GM21367 (cell line): ENCODE data around the gene VPS36.
"Not testable (repeated sequence)": the region's sequence is repeated elsewhere in the genome, so short reads cannot be mapped to it uniquely, and the experiment has no call there.

Experiments used
- ATAC-seq: cut with Tn5 transposase; IDR thresholded peaks from one replicate; pipeline ENCODE4 v1.9.1; 2021; ENCODE audit not compliant: unreplicated experiment

Gene VPS36, protein sequence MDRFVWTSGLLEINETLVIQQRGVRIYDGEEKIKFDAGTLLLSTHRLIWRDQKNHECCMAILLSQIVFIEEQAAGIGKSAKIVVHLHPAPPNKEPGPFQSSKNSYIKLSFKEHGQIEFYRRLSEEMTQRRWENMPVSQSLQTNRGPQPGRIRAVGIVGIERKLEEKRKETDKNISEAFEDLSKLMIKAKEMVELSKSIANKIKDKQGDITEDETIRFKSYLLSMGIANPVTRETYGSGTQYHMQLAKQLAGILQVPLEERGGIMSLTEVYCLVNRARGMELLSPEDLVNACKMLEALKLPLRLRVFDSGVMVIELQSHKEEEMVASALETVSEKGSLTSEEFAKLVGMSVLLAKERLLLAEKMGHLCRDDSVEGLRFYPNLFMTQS

DNA sequence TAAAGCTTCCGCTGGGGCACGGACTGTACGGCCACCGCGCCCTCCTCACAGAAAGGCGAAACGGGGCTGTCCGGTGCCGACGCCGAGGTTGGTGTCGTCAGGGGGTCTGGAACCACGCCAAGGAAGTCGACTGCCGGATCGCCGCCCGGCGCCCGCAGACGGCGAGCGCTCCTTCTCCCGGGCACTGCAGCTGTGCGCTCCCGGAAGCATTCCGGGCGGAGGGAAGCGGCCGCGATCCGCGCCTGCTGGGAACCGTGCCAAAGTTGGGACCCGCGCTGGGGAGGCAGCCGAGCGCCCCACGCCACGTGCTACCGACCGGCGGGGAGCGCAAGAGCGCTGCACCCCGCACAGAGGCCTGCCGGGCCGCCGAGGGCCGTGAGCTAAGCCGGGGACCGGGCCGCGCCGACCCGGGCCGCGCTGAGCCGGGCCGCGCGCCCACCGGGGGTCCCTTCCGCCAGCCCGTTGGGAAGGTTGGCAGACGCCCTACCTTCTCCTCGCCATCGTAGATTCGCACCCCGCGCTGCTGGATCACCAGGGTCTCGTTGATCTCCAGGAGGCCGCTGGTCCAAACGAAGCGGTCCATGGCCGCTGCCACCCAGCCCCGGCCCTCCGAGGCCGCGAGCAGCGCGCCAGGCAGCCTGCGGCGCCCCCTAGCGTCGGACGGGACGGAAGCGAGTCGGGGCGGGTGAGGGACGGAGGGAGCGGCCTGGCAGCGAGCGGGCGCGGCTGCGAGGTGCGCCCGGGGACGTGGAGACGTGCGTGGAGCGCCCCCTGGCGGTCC is at the start of gene VPS36:
VPS36 (minus strand) TSS at position 623 of the 781 bp plus-strand sequence; CDS start at position 583, 40 bp downstream.
- ATAC-seq: peak; percentile 52

DNA sequence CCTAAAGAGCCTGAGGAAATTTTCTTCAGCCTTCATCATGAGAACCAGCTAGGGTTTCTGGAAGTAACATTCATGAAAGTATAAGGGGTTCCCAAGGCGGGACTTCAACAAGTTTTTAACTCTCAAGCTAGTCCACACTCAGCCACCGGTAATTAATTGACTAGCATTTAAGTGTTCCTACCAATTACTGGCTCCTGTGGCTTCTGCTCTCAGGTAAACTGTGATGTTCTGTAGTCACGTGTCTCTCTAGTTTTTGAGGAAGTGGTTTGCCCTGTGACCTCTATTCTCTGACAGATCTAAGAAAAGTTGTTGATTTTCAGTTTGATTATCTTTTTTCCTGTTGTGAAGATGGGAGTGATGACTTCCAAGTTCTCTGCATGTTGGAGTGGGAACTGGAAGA is 47.5 kb upstream of the VPS36 start:
- peak; percentile 65 for ATAC-seq

DNA sequence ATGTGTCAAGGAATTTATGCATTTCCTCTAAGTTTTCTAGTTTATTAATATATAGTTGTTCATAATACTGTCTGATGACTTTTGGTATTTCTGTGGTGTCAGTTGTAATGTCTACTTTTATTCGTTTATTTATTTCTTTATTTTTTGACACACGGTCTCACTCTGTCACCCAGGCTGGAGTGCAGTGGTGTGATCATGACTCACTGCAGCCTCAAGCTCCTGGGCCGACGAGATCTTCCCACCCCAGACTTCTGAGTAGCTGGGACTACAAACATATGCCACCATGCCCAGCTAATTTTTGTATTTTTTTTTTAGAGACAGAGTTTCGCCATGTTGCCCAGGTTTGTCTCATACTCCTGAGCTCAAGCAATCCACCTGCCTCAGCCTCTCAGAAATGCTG is 43.8 kb upstream of the VPS36 start:
- ATAC-seq: not testable (repeated sequence)

DNA sequence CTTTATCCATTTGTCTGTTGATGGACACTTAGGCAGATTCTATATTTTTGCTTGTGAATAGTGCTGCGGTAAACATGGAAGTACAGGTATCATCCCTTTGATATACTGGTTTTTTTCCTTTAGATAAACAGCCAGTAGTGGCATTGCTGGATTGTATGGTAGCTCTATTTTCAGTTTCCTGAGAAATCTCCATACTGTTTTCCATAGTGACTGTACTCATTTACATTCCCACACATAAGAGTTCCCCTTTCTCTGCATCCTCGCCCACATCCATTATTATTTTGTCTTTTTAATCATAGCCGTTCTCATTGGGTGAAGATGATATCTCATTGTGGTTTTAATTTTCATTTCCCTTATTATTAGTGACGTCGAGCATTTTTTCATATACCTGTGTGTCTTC is 40.6 kb upstream of the VPS36 start:
- ATAC-seq: not testable (repeated sequence)

DNA sequence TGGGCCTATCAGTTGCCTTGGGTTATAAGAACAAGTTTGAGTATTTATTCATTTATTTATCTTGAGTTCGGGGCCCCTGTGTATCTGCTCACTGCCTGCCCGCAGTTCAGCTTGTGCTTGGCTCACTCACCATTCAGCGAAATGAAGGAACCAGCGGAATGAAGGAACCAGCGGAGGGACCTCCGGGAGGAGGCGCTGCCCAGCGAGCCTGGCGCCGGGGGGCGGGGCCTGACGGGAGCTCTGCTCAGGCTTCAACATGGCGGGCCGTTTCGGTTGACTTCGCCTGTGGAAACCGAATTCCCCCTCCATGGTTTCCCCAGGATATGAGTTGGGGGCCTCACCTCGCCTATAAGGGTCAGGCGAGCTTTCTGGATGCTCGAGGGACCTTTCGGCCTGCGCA is 38.3 kb upstream of the VPS36 start:
- ATAC-seq: not testable (repeated sequence)

DNA sequence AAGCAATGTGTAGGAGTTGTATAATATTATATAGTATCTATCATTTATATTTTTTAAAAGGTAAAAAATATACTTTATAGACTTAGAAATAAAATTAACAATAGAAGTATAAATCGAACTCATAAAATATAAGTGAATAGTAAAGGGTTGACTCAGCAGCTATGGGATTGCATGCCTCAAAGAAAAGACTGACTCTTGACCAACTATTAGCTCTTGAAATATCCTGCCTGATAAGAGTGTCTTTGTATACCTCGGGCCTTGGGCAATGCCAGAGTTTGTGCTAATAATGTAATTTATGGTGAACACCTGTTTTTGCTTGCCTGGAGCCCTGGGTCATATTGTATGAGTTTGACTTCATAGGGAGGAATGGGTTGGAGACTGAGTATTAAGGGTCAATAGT is 36.6 kb upstream of the VPS36 start:
- ATAC-seq: not testable (repeated sequence)

DNA sequence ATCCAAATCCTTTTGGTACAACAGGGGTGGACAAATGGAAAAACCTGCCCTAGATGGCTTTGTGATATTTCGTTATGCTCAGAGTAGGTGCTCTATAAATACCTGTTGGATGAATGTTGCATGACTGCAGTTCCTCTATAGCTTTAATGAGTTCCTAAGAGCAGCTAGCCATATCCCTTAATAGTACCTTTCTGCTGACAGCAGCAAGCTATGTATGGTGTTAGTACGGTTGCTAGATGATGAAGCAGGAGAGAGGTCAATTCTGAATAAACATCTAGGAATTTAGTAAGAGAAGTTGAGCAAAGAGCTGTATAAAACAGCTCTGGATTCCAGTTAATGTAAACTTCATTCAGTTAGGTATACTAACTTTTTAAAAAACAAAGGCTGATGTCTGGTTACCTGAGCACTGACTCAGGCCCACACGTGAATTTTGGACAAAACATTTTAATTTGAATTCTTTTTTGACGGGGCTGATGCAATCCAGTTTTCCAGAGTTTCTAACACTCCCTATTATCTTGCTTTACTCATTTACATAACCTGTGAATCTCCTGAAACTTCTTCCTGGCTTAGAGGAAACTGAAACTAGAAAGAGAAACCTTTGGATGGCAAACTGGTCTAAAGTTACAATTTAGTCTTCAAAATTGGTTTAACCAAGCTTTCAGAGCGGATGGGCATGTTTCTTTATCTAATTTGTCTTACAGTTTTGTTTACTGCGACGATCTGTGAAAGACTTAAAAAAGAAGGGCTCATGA is 30.4 kb upstream of the VPS36 start:
- not testable (repeated sequence) for ATAC-seq

DNA sequence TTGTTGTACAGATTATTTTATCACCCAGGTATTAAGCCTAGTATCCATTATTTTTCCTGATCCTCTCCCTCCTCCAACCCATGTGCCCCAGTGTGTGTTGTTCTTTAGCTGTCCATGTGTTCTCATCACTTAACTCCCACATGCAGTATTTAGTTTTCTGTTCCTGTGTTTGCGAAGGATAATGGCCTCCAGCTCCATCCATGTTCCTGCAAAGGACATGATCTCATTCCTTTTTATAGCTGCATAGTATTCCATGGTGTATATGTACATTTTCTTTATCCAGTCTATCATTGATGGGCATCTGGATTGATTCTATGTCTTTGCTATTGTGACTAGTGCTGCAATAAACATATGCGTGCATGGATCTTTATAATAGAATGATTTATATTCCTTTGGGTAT is 18.1 kb upstream of the VPS36 start:
- ATAC-seq: not testable (repeated sequence)

DNA sequence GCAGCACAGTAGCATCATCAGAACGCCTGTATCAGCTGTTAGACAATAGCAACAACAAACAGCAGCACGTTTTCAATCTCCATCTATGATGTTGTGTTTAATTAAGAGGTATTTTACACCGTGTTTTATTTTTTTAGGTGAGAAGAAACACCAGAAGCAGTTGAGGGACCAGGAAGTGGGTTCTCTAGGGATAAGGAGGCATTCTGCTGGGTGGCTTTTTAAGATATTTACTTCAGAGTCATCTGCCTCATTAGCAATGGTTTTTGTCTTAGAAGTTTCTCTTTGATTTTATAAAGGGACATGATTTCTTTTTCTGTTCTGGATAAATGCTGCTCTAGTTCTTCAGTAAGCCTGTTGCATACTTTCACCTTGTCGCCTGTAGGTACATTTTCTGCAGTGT is 13.1 kb upstream of the VPS36 start:
- ATAC-seq: no peak

DNA sequence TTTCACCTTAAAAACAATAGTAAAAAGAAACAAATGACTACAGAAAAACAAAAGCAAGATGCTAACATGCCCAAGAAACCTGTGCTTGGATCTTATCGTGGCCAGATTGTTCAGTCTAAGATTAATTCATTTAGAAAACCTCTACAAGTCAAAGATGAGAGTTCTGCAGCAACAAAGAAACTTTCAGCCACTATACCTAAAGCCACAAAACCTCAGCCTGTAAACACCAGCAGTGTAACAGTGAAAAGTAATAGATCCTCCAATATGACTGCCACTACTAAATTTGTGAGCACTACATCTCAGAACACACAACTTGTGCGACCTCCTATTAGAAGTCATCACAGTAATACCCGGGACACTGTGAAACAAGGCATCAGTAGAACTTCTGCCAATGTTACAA is 10.8 kb upstream of the VPS36 start:
- ATAC-seq: no peak

DNA sequence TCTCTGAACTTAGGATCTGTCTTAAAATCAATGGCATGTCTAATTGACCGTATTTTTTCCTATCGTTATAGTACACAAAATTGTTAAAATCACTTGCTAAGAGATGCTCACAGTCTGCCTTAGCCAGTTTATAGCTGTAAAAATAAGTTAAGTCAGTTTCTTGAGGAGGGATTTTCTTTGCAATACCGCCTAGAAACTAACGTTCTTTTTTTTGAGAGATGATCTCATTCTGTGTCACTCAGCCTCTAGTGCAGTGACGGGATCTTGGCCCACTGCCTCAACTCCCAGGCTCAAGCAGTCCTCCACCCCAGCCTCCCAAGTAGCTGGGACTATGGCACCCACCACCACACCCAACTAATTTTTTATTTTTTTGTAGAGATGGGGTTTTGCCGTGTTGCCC is 9.2 kb upstream of the VPS36 start:
- no peak for ATAC-seq

DNA sequence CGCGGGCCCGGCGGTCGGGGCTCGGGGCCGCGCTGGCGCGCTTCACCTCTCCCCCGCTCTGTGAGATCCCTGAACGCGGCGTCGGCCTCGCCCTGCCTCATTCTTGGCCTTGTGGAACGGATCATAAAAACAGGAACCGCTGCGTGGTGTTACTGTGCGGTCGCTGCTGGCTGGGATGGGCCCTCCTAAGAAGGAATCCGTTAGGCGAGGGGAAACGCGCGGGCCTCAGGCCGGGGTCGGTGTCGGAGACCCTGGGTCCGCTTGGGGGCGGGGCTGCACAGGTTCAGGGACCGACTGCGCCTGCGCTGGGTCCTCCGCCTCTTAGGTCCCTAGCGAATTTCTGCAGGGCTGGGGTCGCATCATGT is 5.2 kb upstream of the VPS36 start:
- peak; percentile 14 for ATAC-seq

DNA sequence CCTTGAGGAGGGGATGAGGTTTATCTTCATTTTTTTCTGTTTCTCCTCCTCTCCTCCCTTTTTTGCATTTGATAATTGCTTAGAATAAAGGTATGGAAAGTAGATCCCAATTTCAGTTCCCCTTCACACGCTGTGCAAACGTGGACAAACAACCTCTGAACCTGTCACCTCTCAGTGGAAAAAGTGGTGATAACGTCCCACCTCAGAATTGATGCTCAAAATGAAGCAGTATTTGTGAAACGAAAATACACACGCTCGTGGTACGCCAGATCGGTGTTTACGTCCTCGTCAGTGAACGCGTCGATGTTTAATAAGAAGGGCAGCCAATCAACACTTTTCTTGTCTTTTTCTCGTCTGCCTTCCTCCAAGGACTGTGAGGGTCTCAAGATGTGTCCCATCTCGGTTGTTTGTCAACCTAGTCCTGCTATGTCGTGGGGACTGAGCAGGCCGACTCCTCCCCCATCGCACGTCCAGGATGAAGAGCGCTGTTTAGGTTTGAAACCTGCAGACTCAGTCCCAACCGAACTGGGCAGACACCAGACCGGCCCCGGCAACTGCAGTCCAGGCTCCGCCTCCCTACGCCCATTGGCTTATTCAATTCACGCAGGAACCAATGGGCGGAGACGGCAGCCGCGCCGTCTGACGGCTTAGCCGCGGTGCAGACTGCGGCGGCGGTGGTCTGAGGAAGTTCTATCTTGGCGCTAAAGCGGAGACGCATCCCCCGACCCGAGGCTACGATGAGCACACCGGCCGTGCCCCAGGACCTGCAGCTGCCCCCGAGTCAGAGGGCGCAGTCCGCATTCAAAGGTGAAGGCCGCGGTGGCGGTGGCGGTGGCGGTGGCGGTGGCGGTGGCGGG is 4.6 kb upstream of the VPS36 start, which contains the start of gene CKAP2:
CKAP2 (plus strand) TSS at position 659 of the 857 bp plus-strand sequence; CDS start at position 738, 79 bp downstream.
- peak; percentile 69 for ATAC-seq

DNA sequence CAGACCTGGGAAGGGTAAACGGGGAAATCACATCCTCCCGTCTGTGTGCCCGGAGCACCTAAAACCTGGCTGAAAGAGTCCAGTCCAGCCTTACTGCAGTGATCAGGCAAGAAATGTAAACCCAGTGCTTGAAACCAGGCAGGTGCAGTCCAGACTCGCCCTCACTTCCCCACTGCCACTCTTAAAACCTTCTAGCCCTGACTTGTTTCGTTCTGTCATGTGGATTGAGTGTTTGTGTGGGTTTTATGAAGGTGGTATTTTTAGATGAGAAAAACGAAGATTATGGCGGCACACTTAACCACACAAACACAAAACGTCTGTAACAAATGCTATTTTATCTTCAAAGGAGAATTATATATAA is 4.0 kb upstream of the VPS36 start:
- peak; percentile 34 for ATAC-seq

DNA sequence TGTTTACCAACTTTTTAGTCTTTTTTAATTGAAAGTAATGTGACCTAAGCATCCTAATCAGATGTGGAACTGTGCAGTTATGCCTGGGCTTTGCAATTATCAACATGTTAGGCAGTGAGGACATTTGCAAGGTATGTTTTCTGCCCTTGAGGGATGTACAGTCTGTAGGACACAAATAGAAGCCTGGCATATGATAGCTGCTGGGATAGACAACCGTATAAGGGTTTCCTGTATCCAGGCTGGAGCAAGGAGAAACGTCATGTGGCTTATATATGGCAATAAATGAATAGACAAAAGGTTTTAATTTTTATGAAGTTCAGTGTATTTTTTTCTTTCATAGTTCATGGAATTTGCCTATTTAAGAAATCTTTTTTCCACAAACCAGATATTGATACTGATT is 2.0 kb upstream of the VPS36 start:
- ATAC-seq: no peak

DNA sequence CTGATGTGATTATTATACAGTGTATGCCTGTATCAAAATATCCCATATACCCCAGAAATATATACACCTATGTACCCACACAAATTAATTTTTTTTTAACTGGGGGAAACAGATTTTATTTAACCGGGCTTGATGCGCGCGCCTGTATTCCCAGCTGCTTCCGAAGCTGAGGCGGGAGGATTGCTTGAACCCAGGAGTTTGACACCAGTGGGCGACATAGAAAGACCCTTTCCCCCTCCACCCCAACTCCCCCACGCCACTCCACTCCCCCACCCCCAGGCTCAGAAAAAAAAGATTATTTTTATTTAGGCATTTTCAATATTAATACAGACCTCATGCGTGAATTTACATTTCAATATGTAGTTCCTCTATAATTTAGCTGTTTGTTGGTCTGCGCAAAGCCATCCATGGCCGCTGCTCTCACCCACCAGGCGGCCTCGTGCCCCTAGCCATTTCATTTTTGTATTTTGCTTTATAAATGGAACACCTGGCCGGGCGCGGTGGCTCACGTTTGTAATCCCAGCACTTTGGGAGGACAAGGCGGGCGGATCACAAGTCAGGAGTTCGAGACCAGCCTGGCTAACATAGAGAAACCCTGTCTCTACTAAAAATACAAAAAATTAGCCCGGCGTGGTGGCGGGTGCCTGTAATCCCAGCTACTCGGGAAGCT is 836 bp upstream of the VPS36 start:
- no peak for ATAC-seq

DNA sequence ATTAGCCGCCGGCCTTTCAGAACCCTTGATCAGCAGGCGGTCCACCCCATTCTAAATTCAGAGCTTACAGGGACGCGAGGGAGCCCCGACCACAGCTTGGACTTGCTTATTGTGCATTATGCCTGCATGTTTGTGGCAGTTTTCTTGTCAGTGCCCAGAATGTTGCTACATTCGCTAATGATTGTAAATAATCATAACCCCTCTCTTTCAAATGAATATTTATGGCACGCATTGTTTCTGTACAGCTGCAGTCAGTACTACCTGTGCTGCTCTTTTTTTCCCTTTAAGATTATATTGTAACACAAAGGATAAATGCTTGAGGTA is 321 bp upstream of the VPS36 start:
- ATAC-seq: no peak

DNA sequence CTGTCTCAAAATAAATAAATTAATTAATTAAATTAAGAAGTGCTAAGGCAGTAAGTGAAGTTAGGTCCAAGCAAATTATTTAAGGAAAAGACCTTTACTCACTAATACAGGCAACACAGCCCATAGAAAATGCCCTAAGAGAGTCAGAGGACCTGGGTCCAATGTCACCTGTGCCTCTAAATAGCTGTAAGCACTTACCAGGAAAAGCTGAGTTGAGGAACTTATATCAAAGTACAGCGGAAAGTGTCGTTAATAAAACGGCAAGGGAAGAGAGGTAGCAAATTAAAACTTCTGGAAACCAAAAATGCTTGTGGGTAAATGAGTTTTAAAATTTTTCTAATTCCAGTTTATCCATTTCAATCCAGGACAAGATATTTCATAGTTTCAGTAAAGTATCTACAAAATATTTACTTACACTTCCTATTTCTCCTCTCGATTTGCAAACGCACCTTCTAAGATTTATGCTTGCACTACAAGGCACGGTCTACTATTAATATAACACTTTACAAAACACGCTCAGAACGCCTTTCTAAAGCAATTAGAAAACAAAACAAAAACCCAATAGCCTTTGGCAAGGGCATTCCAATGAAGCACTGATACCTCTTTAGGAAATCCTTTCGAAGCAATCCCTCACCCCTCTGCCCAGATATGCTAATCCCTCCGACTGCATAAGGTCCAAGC is 963 bp downstream of the VPS36 start:
- no peak for ATAC-seq

DNA sequence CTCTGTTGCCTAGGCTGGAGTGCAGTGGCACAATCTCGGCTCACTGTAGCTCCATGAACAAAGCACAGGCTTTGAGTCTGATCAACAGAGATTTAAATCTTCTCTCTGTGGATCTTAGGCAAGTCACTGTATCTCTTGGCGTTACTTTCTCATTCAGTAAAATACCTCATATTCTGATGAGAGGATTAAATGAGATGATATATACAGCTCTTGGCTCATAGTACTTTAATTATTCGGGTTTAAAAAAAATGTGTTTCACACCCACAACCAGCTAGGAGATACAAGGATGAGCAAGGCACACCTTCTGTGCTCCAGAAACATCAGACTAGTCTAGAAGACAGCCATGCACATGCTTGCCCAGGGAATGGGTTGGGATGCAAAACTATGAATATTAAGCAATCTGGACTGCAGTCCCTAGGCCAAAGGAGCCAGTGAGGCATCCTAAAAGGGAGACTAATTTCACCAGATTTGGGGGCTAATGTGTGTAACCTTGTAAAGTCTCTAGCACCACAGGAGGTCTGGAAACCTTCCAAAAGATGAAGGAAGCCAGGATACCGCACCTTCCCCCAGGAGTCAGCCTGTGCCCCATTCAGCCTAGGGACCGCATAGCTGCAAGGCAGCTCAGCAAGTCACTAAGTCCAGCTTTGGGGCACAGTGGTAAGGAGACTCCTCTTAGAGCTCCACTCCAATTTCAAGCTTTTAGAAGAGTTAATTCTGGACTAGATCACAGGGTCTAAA is 2.5 kb downstream of the VPS36 start:
- no peak for ATAC-seq
